Gastroesophageal sphincter (tissue), 4 donors: Measurements from ENCODE around the gene SMTN. TPM values are rescaled to one million over a fixed set of nuclear protein-coding genes. Genes with fewer than 3 reads are reported as not detected.

ENCODE experiments used
- ATAC-seq: fragments of 150-250 bp; one replicate; pipeline ENCODE4 v1.9.1; 2016; ENCODE audit warnings: mild to moderate bottlenecking, moderate library complexity
- H3K27ac ChIP-seq, 4 donors: fragments of 200-600 bp; sonication (generic) in 3 of 4; 1 replicate in 3 of 4; 2 replicates in 1 of 4; pipeline ENCODE4 v1.5.1; 2016 to 2019
- H3K27me3 ChIP-seq: fragments of 200-600 bp; sonication (generic); one replicate; pipeline ENCODE4 v1.5.1; 2019
- H3K36me3 ChIP-seq, 2 donors: fragments of 200-600 bp; sonication (generic); one replicate each; pipeline ENCODE4 v1.5.1; 2019; ENCODE audit warnings: control low read depth in 1 of 2
- H3K4me1 ChIP-seq, 3 donors: fragments of 200-600 bp; sonication (generic); 1 replicate in 2 of 3; 2 replicates in 1 of 3; pipeline ENCODE4 v1.5.1; 2016 to 2019; ENCODE audit warnings: control low read depth in 2 of 3
- H3K4me3 ChIP-seq, 2 donors: fragments of 200-600 bp; sonication (generic); one replicate each; pipeline ENCODE4 v1.5.1; 2019; ENCODE audit warnings: mild to moderate bottlenecking in 1 of 2, moderate library complexity in 1 of 2
- H3K9me3 ChIP-seq, 3 donors: fragments of 200-600 bp; sonication (generic); one replicate each; pipeline ENCODE4 v1.5.1; 2017 to 2019; ENCODE audit warnings: control low read depth in 2 of 3
- CTCF ChIP-seq, 4 experiments: fragments of 200-600 bp in 2 of 4; fragments of 450-650 bp in 2 of 4; sonication (generic) in 1 of 4; IDR thresholded peaks; one replicate each; pipeline ENCODE4 v1.5.1; 2017 to 2019; ENCODE audit warnings: antibody characterized with exemption in 4 of 4, mild to moderate bottlenecking in 2 of 4, moderate library complexity in 2 of 4
- EP300 ChIP-seq: sonication (generic); formaldehyde crosslinking; IDR thresholded peaks from one replicate; pipeline ENCODE4 v1.6.1; 2017; ENCODE audit warnings: antibody characterized with exemption, mild to moderate bottlenecking
- POLR2A ChIP-seq, 2 donors: fragments of 450-650 bp; IDR thresholded peaks; one replicate each; pipeline ENCODE4 v1.6.1; 2017; ENCODE audit warnings: antibody characterized with exemption in 2 of 2, mild to moderate bottlenecking in 2 of 2, moderate library complexity in 1 of 2
- POLR2AphosphoS5 ChIP-seq: sonication (generic); formaldehyde crosslinking; IDR thresholded peaks from one replicate; pipeline ENCODE4 v1.6.1; 2017; ENCODE audit warnings: antibody characterized with exemption
- whole genome bisulfite sequencing, 2 donors: methylation state at CpG; one replicate each; pipeline ENCODE4 v1.1.5; 2018; ENCODE audit warnings: low coverage in 1 of 2; 5-methylcytosine and 5-hydroxymethylcytosine counted together
- total RNA-seq, 4 donors: library from RNA; depleted of rRNA; stranded (reverse); fragments of >200 nt; gene quantifications; one replicate each; pipeline ENCODE4 v1.1.0, GENCODE V29; 2016

The SMTN gene
- total RNA-seq, 4 donors from 2014 or later: 900 to 1,687 (median 1,274) TPM

- H3K27ac ChIP-seq: peak overlapping the region in 1 of 4 donors; percentile 90
- no peak for ATAC-seq
- no peak overlapping the region for H3K4me3 ChIP-seq
- H3K36me3 ChIP-seq: no peaks in the 10 kb centered on the region
- H3K9me3 ChIP-seq: no peaks in the 10 kb centered on the region
- no peak for TF ChIP-seq EP300
- TF ChIP-seq POLR2A (IDR thresholded peaks at IDR 0.05): no peak
- TF ChIP-seq CTCF (IDR thresholded peaks at IDR 0.05): no peak
- TF ChIP-seq POLR2AphosphoS5: no peak
- peaks cover 0 to 61% (median 12%) of the 10 kb centered on the region in 3 donors for H3K4me1 ChIP-seq
- 43 to 84% methylated on average over 1 to 3 of the region's 4 CpGs for WGBS, 2 donors
- H3K27me3 ChIP-seq: no peaks in the 10 kb centered on the region
Measured at GRCh38 chr22:31048570-31048969, 32.5 kb upstream of the SMTN start.

GRCh38 chr22:31049815-31050420, 31.2 kb upstream of the SMTN start:
- H3K27ac ChIP-seq: peak overlapping the region in 1 of 4 donors; percentile 38
- TF ChIP-seq CTCF (IDR thresholded peaks at IDR 0.05): no peak
- no peak for TF ChIP-seq EP300
- no peak for TF ChIP-seq POLR2AphosphoS5
- no peak for TF ChIP-seq POLR2A (IDR thresholded peaks at IDR 0.05)
- H3K4me1 ChIP-seq: peaks cover under 1 to 61% (median 4%) of the 10 kb centered on the region in 3 donors
- no CpG with 5 or more reads among the region's 3 CpGs for WGBS, 2 donors
- H3K9me3 ChIP-seq: no peaks in the 10 kb centered on the region
- no peak overlapping the region for H3K4me3 ChIP-seq
- H3K27me3 ChIP-seq: no peaks in the 10 kb centered on the region
- no peak for ATAC-seq
- H3K36me3 ChIP-seq: no peaks in the 10 kb centered on the region

- Histone ChIP-seq H3K4me3 (no peak overlapping the region), H3K27ac (peak overlapping the region; percentile 87 to 98 (median 92)), H3K27me3 (no peaks in the 10 kb centered on the region), H3K4me1 (peaks cover 8 to 58% (median 9%) of the 10 kb centered on the region in 3 donors), H3K9me3 (no peaks in the 10 kb centered on the region), H3K36me3 (no peaks in the 10 kb centered on the region)
- ATAC-seq: no peak
- TF ChIP-seq CTCF (IDR thresholded peaks at IDR 0.05) (no peak), POLR2AphosphoS5 (no peak), EP300 (no peak), POLR2A (IDR thresholded peaks at IDR 0.05) (no peak)
- 22 to 36% methylated on average over 3 to 5 of the region's 5 CpGs for WGBS, 2 donors
Measured at GRCh38 chr22:31055117-31055634, 25.9 kb upstream of the SMTN start.

- Histone ChIP-seq H3K36me3 (no peaks in the 10 kb centered on the region), H3K4me1 (peaks cover 8 to 56% (median 9%) of the 10 kb centered on the region in 3 donors), H3K27ac (peak overlapping the region; percentile 87 to 98 (median 92)), H3K27me3 (no peaks in the 10 kb centered on the region), H3K4me3 (no peak overlapping the region), H3K9me3 (no peaks in the 10 kb centered on the region)
- ATAC-seq: peak; percentile 99
- TF ChIP-seq POLR2A (IDR thresholded peaks at IDR 0.05) (no peak), POLR2AphosphoS5 (peak; percentile 99), EP300 (peak; percentile 19), CTCF (IDR thresholded peaks at IDR 0.05) (no peak)
- 19 to 28% methylated on average over 3 to 12 of the region's 13 CpGs for WGBS, 2 donors
Measured at GRCh38 chr22:31055635-31056159, 25.4 kb upstream of the SMTN start.
